Body of pancreas (tissue), 4 donors: ENCODE data around the gene PUM2.

Experiments
- POLR2A ChIP-seq, 3 donors: fragments of 450-650 bp; IDR thresholded peaks; one replicate each; pipeline ENCODE4 v1.6.1; 2016; ENCODE audit warnings: antibody characterized with exemption in 3 of 3, mild to moderate bottlenecking in 2 of 3
- TF ChIP-seq, protein P1 (sequence below), 7 experiments: fragments of 450-650 bp in 4 of 7; fragments of 200-600 bp in 3 of 7; sonication (generic) in 3 of 7; IDR thresholded peaks; one replicate each; pipeline ENCODE4 v1.5.1; 2016 to 2019; ENCODE audit warnings: antibody characterized with exemption in 7 of 7

DNA sequence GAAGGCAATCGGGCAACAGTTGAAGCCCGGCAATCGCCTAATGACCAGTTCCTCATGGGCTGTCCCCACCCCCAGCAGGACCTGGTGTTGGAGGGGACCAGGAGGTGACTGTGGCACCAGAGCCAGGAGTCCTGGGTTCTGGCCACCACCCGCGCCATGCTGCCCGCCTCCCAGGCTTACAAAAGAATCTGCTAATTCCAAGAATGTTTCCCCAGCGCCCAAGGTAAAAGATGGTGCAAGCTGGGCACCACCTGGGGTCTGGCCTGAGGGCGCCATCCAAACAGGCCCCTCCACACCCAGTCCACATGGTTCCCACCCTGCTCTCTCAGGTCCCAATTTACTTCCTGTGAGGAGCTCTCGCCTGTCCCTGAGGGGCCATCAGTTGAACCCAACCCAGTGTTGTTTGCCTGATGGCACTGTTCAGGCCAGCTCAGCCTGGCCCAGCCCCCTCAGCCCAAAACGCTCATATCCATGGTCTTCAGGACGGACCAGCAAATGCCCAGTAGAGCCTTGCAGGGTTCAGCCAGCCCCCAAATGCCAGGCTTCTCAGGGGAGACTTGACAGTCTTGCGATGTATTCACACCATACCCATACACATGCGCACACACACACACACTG lies 130.8 kb downstream of the PUM2 start:
- TF ChIP-seq, protein P1, sequence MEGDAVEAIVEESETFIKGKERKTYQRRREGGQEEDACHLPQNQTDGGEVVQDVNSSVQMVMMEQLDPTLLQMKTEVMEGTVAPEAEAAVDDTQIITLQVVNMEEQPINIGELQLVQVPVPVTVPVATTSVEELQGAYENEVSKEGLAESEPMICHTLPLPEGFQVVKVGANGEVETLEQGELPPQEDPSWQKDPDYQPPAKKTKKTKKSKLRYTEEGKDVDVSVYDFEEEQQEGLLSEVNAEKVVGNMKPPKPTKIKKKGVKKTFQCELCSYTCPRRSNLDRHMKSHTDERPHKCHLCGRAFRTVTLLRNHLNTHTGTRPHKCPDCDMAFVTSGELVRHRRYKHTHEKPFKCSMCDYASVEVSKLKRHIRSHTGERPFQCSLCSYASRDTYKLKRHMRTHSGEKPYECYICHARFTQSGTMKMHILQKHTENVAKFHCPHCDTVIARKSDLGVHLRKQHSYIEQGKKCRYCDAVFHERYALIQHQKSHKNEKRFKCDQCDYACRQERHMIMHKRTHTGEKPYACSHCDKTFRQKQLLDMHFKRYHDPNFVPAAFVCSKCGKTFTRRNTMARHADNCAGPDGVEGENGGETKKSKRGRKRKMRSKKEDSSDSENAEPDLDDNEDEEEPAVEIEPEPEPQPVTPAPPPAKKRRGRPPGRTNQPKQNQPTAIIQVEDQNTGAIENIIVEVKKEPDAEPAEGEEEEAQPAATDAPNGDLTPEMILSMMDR (IDR thresholded peaks at IDR 0.05), result no peak
- no peak for TF ChIP-seq POLR2A (IDR thresholded peaks at IDR 0.05)
